Keratinocyte (primary cell): ENCODE measurements around the gene TBC1D8B.

Experiments
- CTCF ChIP-seq, 3 experiments: IDR thresholded peaks in 1 of 3; conservative IDR thresholded peaks in 1 of 3; optimal IDR thresholded peaks in 1 of 3; 2 replicates in 2 of 3; 3 replicates in 1 of 3; pipeline versions ENCODE3 to v1.5.1; 2011; ENCODE audit warnings: low read length in 3 of 3, mild to moderate bottlenecking in 3 of 3, moderate library complexity in 2 of 3, control low read depth in 1 of 3, inconsistent platforms in 1 of 3; ENCODE audit not compliant: insufficient read depth in 2 of 3; ENCODE audit errors: extremely low read depth in 1 of 3
- EZH2 ChIP-seq: IDR thresholded peaks from one replicate; pipeline ENCODE4 v1.6.1; 2012; ENCODE audit warnings: inconsistent platforms, mild to moderate bottlenecking, low read length, moderate library complexity

DNA sequence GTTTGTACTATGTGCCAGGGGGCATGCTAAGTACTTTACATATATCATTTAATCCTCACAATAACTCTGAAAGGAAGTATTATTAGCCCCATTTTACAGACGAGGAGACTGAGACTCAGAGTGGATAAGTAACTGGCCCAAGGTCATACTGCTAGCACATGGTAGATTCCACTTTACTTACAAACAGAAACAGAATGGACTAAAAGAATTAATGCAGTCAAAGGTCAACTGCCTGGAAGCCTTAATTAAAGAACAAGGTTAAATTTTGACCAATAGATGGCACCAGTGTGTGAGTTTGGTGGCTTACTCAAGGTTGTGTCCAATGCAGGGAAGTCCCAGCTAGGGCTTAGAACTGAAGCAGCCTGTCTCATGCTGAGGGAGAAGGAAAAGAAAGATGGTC lies 96.0 kb downstream of the TBC1D8B start:
- TF ChIP-seq CTCF (optimal IDR thresholded peaks at IDR 0.05 in 1 of 3, IDR thresholded peaks at IDR 0.05 in 1 of 3, conservative IDR thresholded peaks at IDR 0.05 in 1 of 3; ENCODE audit: extremely low read depth in 1 of 3, insufficient read depth in 2 of 3, low read length in 3 of 3) (peak; percentile 47 to 55 (median 47)), EZH2 (no peak)
